Superior temporal gyrus (tissue), 1 donor: Measurements from ENCODE around the gene ZNF516.
"Not testable (repeated sequence)": the region's sequence is repeated elsewhere in the genome, so short reads cannot be mapped to it uniquely, and the experiment has no call there.

Experiments used
- DNase-seq: peaks from one replicate; pipeline ENCODE4 v3.0.0-alpha.2; 2016; ENCODE audit errors: extremely low spot score

The ZNF516 gene

GRCh38 chr18:76490670-76491472, 4.2 kb downstream of the ZNF516 start:
- DNase-seq, result no peak

- no peak for DNase-seq
Observed at GRCh38 chr18:76490033-76490432, 5.0 kb downstream of the ZNF516 start.

DNA sequence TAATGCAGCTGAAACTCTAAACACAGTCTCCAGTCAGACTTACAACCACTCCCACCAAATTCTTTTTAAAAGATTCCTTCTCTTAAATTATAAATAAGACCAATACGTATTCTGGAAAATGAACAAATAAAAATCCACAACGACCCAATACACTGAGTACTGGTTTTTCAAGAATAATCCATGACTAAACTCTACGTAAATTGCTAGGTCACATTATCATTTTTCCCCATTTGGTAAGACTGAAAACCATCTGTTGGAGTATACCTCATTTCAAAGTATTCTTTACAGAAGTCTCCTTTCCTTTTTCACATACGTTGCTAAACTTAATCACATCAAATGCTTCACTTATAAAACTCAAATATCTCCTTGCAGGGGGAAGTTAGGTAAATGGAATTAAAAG, 6.0 kb downstream of the ZNF516 start:
- peak; percentile 32 for DNase-seq

GRCh38 chr18:76488190-76488589, 6.9 kb downstream of the ZNF516 start:
- DNase-seq, result no peak

GRCh38 chr18:76487782-76488181, 7.3 kb downstream of the ZNF516 start:
- no peak for DNase-seq

- DNase-seq, result no peak
Observed at GRCh38 chr18:76487070-76487469, 8.0 kb downstream of the ZNF516 start.

GRCh38 chr18:76486574-76486973, 8.5 kb downstream of the ZNF516 start:
- DNase-seq, result no peak

GRCh38 chr18:76486038-76486437, 9.0 kb downstream of the ZNF516 start:
- DNase-seq, result no peak

GRCh38 chr18:76484749-76485387, 10.2 kb downstream of the ZNF516 start:
- DNase-seq, result no peak

GRCh38 chr18:76483780-76484179, 11.3 kb downstream of the ZNF516 start:
- no peak for DNase-seq

GRCh38 chr18:76482971-76483691, 11.9 kb downstream of the ZNF516 start:
- DNase-seq, result no peak

DNA sequence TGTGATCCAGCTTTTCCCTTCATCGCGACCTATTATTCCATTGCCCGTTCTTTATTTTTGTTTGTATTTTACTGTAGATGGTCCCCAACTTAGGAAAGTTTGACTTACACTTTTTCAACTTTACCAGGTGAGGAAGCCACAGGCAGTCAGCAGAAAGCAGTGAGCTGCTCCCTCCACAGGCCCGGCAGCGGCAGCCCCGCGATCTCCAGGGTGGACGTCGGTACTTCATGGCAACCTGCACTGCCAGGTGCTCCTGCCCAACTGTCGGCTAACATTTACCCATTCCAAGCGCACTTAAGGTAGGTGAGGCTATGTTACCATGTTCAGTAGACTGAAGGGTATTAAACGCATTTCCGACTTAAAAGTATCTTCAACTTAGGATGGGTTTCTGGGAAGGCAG, 12.8 kb downstream of the ZNF516 start:
- DNase-seq, result no peak

DNA sequence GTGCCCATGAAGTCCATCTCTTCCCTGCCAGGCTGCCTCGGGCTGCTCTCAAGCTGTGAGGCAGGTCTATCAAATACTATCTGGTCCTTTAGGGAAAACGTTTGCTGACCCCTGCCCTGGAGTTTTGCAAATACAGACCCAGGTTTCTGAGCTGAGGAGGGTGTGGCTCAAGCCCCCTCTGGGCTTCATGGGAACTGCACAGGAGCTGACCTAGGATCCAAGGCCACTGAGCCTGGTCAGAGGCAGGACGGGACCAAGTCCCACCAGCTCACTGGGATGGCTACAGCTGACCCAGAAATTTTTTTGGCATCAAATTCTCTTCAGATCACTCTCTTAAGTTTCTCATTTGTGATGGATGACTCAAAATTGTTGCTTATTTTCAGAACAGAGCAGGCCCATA, 14.1 kb downstream of the ZNF516 start:
- no peak for DNase-seq

DNA sequence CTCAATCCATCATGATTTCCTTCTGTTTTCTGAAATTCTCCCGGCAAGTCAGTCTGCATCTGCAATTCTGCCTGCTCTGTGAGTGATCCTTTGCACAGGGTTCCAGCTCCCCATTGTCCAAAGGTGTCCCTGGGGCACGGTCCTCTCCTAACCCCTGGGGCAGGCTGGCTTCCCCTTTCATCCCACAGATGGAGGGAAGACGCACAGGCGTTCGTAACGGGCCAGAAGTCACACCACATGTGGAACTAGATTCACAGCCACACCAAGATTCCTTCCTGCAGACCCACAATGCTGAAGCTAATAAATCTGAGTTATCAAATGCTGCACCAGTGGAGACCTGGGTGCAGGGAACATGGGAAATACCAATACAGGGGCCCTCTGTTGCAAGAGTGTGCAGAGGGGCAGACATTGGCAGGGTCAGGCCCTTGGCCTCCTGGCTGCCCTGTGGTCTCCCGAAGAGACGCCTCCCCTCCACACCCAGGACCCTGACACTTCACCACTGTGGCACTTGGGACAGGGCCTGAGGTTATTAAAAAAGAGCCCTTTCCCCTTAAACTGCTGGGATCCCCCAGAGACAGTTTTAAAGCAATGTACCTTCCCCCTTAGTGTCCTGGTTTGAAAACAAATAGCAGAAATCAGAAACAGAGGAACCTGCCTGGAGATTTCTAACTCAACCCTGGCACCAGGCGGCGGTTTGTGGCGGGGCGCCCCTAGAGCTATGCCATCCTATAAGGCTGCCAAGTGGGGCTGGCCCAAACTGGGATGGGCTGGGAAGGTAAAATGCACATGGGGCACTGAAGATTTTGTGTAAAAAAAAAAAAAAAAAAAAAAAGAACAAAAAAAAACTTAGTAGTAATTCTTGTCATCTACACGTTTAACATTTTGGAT, 15.4 kb downstream of the ZNF516 start:
- DNase-seq, result no peak

DNA sequence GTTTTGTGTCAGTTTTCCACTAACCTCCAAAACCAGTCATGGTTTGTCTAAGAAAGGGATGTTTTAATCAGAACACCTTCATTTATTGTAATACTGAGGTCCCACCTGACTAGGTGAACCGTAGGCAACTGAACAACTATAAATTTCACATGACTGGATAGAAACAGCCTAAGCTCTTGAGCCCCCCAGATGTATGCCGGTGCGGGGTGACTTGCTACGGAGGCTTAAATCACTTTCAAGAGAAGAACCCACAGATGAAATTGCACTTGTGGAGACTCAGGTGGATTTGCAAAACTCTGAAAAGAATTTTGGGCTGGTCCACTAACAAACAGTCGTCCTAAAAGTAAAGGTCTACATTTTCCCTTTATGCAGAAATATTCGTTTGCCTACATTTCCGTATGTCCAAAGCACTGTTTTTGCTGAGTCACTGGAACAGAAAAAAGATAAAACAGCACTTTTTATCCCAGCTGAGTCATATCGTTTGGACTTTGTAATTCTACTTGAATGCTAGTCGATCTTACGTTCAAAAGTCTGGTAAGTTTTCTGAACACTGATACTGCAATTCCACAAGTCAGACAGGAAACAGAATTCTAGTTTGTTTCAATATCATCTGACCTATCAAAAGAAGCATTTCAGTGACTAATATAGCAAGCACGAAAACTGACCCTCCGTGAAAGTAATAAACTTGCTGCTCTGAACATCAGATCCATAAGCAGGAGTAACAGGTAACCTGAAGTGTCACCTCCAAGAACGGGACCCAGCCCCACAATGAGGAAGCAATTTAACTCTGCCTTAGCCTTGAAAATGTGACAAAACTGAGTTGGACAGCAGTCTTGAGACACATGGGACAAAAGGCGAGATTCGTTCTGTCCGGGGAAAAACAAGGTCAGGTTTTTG, 18.1 kb downstream of the ZNF516 start:
- DNase-seq, result peak; percentile 52

- DNase-seq, result no peak
Observed at GRCh38 chr18:76475450-76476194, 19.4 kb downstream of the ZNF516 start.

DNA sequence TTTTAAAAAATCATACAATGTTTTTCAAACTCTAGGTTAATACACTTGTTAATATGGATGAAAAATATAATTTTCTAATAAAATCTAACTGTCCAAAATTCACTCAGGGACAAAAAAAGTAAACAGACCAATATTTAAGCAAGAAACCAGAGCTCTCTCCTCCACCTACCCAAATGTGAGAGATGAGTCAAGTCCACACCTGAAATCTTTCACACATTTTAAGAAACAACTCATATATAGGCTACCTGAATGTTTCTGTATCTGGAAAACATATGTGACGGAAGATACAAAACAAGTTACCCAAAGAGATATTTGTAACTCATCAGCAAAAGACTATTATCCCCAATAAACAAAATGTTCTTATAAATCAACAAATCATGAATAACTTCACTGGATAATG, 20.2 kb downstream of the ZNF516 start:
- no peak for DNase-seq

DNA sequence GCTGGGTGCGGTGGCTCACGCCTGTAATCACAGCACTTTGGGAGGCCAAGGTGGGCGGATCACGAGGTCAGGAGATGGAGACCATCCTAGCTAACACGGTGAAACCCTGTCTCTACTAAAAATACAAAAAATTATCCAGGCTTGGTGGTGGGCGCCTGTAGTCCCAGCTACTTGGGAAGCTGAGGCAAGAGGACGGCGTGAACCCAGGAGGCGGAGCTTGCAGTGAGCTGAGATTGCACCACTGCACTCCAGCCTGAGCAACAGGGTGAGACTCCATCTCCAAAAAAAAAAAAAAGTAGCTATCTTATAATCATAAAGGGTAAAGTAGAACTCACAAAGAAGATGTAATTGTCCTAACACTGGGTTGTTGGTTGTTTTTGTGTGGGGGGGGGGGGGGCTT, 21.5 kb downstream of the ZNF516 start:
- not testable (repeated sequence) for DNase-seq

DNA sequence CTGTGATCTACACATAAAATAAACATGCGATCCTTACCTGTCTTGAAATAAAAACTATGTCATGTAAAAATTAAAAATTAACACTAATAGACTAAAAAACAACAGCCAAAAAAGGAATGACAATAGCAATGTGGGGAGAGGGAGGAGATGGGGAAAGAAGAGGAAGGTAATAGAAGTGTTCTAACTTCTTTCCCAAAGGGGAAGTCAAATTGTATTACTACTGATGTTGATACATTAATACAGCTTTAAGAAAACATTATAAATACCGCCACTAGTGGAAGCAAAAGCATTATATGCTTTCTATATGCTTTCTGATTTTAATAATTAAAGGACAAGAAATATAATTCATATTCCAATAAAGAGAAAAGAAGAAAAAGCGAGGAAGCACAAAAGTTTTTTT, 22.2 kb downstream of the ZNF516 start:
- DNase-seq, result no peak

- no peak for DNase-seq
Observed at GRCh38 chr18:76471593-76471992, 23.4 kb downstream of the ZNF516 start.
